Lung (tissue), 12 donors: ENCODE data around the gene SOX5. TPM values are rescaled to one million over a fixed set of nuclear protein-coding genes. Genes with fewer than 3 reads are reported as not detected.

Experiments
- ATAC-seq: fragments of 200-7000 bp; cut with Tn5 transposase; one replicate; pipeline ENCODE4 v1.9.1; 2020; ENCODE audit warnings: moderate number of reproducible peaks; ENCODE audit not compliant: insufficient read depth, low FRiP score
- DNase-seq, 3 donors: peaks; one replicate each; pipeline ENCODE4 v3.0.0-alpha.2; 2013 to 2017
- H3K27ac ChIP-seq, 2 donors: one replicate each; pipeline ENCODE4 v1.5.1; 2013; ENCODE audit warnings: mild to moderate bottlenecking in 2 of 2, moderate library complexity in 2 of 2, control low read depth in 1 of 2, inconsistent platforms in 1 of 2, low read depth in 1 of 2, low read length in 1 of 2
- H3K27me3 ChIP-seq, 3 donors: one replicate each; pipeline ENCODE4 v1.5.1; 2013; ENCODE audit warnings: low read length in 2 of 3; ENCODE audit not compliant: control insufficient read depth in 3 of 3, insufficient read depth in 3 of 3
- H3K36me3 ChIP-seq, 4 donors: one replicate each; pipeline ENCODE4 v1.5.1; 2013; ENCODE audit warnings: low read length in 4 of 4, mild to moderate bottlenecking in 1 of 4, moderate library complexity in 1 of 4; ENCODE audit not compliant: control insufficient read depth in 4 of 4, insufficient read depth in 4 of 4
- H3K4me1 ChIP-seq, 5 donors: one replicate each; pipeline ENCODE4 v1.5.1; 2013; ENCODE audit warnings: low read length in 5 of 5, mild to moderate bottlenecking in 2 of 5, moderate library complexity in 1 of 5; ENCODE audit not compliant: control insufficient read depth in 5 of 5, insufficient read depth in 5 of 5
- H3K4me3 ChIP-seq: one replicate; pipeline ENCODE4 v1.5.1; 2013; ENCODE audit warnings: mild to moderate bottlenecking, control low read depth, moderate library complexity
- H3K9ac ChIP-seq, 2 donors: one replicate each; pipeline ENCODE4 v1.5.1; 2013; ENCODE audit warnings: low read length in 2 of 2, control low read depth in 1 of 2; ENCODE audit not compliant: insufficient read depth in 1 of 2
- H3K9me3 ChIP-seq, 4 donors: one replicate each; pipeline ENCODE4 v1.5.1; 2013; ENCODE audit warnings: low read length in 3 of 4, mild to moderate bottlenecking in 1 of 4, moderate library complexity in 1 of 4; ENCODE audit not compliant: control insufficient read depth in 4 of 4, insufficient read depth in 3 of 4
- WGBS, 2 donors: extraction: QIAGEN DNeasy Blood & Tissue Kit; methylation state at CpG; one replicate each; pipeline ENCODE4 v1.1.7; 2013; 5-methylcytosine and 5-hydroxymethylcytosine counted together
- polyA plus RNA-seq, 2 donors: library from polyadenylated mRNA; stranded (reverse); fragments of 200-250 nt; gene quantifications; one replicate each; pipeline ENCODE4 v1.2.1, GENCODE V29; 2013
- total RNA-seq, 2 donors: library from RNA; depleted of rRNA in 1 of 2; stranded (reverse); fragments of >200 nt in 1 of 2; gene quantifications; one replicate each; pipeline ENCODE4 v1.2.1, GENCODE V29; 2014 to 2021
- TF ChIP-seq, protein P1 (sequence below): IDR thresholded peaks from 2 replicates; pipeline ENCODE4 v1.5.1; 2012; ENCODE audit warnings: mild to moderate bottlenecking; ENCODE audit errors: control extremely low read depth, extremely low read depth
- donor health status: control.
- donor health status: control.
- donor health status: Bipolar disorder and iron deficiency.
- donor health status: healthy.
- donor health status: DM: yes; HTN: yes; CAD: no.

The SOX5 gene
- total and polyA plus RNA-seq, 4 donors, result 1.0 to 71.4 (median 7.2) TPM

DNA sequence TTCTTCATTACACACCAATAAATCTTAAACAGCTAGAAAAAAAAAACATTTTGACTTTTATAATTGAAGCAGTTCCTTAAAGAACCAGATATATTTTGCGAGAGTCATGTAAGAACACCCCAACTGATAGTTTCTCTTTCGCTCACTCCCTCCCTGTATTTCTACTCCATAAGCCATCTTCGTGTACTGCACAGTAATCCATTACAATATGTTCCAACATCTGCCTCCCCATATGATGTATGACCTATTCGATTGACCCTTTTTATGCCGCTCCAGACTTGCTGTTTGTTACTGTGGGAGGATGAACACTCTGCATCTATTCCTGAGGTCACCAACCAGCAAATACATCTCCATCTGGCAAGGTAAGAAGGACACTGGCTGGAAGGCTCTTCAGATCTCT is 331.7 kb downstream of the SOX5 start:
- Histone ChIP-seq H3K9ac (no peak overlapping the region), H3K4me1 (no peaks in the 10 kb centered on the region), H3K9me3 (no peaks in the 10 kb centered on the region), H3K27ac (no peak overlapping the region), H3K27me3 (no peaks in the 10 kb centered on the region), H3K4me3 (no peak overlapping the region), H3K36me3 (no peaks in the 10 kb centered on the region)
- no peak for DNase-seq
- TF ChIP-seq, protein P1, sequence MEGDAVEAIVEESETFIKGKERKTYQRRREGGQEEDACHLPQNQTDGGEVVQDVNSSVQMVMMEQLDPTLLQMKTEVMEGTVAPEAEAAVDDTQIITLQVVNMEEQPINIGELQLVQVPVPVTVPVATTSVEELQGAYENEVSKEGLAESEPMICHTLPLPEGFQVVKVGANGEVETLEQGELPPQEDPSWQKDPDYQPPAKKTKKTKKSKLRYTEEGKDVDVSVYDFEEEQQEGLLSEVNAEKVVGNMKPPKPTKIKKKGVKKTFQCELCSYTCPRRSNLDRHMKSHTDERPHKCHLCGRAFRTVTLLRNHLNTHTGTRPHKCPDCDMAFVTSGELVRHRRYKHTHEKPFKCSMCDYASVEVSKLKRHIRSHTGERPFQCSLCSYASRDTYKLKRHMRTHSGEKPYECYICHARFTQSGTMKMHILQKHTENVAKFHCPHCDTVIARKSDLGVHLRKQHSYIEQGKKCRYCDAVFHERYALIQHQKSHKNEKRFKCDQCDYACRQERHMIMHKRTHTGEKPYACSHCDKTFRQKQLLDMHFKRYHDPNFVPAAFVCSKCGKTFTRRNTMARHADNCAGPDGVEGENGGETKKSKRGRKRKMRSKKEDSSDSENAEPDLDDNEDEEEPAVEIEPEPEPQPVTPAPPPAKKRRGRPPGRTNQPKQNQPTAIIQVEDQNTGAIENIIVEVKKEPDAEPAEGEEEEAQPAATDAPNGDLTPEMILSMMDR, result no peak
- 81 to 91% methylated on average over 5 of the region's 5 CpGs for WGBS, 2 donors
- ATAC-seq, result no peak

DNA sequence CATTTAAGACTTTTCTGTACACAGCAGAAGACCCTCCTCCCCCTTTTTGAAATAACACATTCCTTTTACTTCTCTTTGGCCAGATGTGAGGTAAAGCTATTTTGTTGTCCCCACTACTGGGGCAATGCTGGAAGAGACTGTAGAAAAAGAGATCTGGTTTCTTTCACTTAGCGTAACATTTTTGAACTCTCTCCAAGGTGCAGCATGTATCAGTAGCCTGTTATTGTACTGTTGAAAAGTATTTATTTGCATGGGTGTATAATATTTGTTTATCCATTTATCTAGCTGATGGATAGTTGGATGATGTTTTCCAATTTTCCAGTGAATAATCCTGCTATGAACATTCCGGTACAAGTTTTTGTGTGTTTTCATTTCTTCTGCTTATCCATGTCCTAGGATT is 335.2 kb downstream of the SOX5 start:
- ATAC-seq (no peak), DNase-seq (peak in 1 of 3 donors; percentile 10)
- Histone ChIP-seq H3K4me3 (no peak overlapping the region), H3K27ac (no peak overlapping the region), H3K27me3 (no peaks in the 10 kb centered on the region), H3K36me3 (no peaks in the 10 kb centered on the region), H3K9me3 (no peaks in the 10 kb centered on the region), H3K4me1 (no peaks in the 10 kb centered on the region), H3K9ac (no peak overlapping the region)
- TF ChIP-seq, protein P1, result no peak
- WGBS, 2 donors, result 87 to 91% methylated on average over 2 of the region's 2 CpGs

GRCh38 chr12:23611320-23611719 is 338.1 kb downstream of the SOX5 start:
- ATAC-seq (no peak), DNase-seq (peak in 2 of 3 donors; percentile 23 to 48)
- H3K4me3 ChIP-seq, result no peak overlapping the region
- 60 to 70% methylated on average over 4 of the region's 4 CpGs for WGBS, 2 donors
- TF ChIP-seq, protein P1, result no peak
- H3K9ac ChIP-seq, result no peak overlapping the region
- H3K4me1 ChIP-seq, result no peaks in the 10 kb centered on the region
- H3K36me3 ChIP-seq, result no peaks in the 10 kb centered on the region
- H3K27ac ChIP-seq, result no peak overlapping the region
- no peaks in the 10 kb centered on the region for H3K9me3 ChIP-seq
- H3K27me3 ChIP-seq, result no peaks in the 10 kb centered on the region

- Histone ChIP-seq H3K4me3 (no peak overlapping the region), H3K9ac (no peak overlapping the region), H3K36me3 (peaks cover 0 to 2% (median 0%) of the 10 kb centered on the region in 4 donors), H3K27ac (no peak overlapping the region), H3K4me1 (no peaks in the 10 kb centered on the region), H3K27me3 (no peaks in the 10 kb centered on the region), H3K9me3 (peaks cover 0 to 3% (median 0%) of the 10 kb centered on the region in 4 donors)
- DNase-seq (no peak), ATAC-seq (no peak)
- 90 to 91% methylated on average over 5 of the region's 5 CpGs for WGBS, 2 donors
- TF ChIP-seq, protein P1, result no peak
These were observed 348.6 kb downstream of the SOX5 start for GRCh38 chr12:23600919-23601318.
